Large intestine (tissue), 3 donors: ENCODE data around the gene PSMC6. TPM values are rescaled to one million over a fixed set of nuclear protein-coding genes. Genes with fewer than 3 reads are reported as not detected.
A peak's percentile ranks its signal among the peaks of the same experiment; 100 is the strongest.
"Not testable (repeated sequence)": the region's sequence is repeated elsewhere in the genome, so short reads cannot be mapped to it uniquely, and the experiment has no call there.

Experiments
- DNase-seq, 2 donors: peaks; one replicate each; pipeline versions ENCODE4 v3.0.0 to v3.0.0-alpha.2; 2013
- H3K27ac ChIP-seq: one replicate; pipeline ENCODE4 v1.5.1; 2013; ENCODE audit warnings: low read length
- H3K27me3 ChIP-seq: 2 replicates; pipeline ENCODE4 v1.6.1; 2013; ENCODE audit warnings: low read length; ENCODE audit not compliant: control insufficient read depth, insufficient read depth
- H3K36me3 ChIP-seq: 2 replicates; pipeline ENCODE4 v1.6.1; 2013; ENCODE audit warnings: low read length; ENCODE audit not compliant: control insufficient read depth, insufficient read depth
- H3K4me1 ChIP-seq: one replicate; pipeline ENCODE4 v1.6.1; 2013; ENCODE audit warnings: low read length; ENCODE audit not compliant: control insufficient read depth, insufficient read depth
- H3K4me3 ChIP-seq: one replicate; pipeline ENCODE4 v1.5.1; 2013; ENCODE audit warnings: low read length
- H3K9me3 ChIP-seq: one replicate; pipeline ENCODE4 v1.6.1; 2013; ENCODE audit warnings: mild to moderate bottlenecking, low read depth, low read length, moderate library complexity; ENCODE audit not compliant: control insufficient read depth
- whole genome bisulfite sequencing: methylation state at CpG from one replicate; pipeline ENCODE4 v1.1.5; 2013; ENCODE audit warnings: low lambda C conversion rate; ENCODE audit not compliant: insufficient coverage; 5-methylcytosine and 5-hydroxymethylcytosine counted together
- polyA plus RNA-seq: library from polyadenylated mRNA; unstranded; fragments of 120-200 nt; gene quantifications from one replicate; pipeline ENCODE4 v1.2.1, GENCODE V29; 2013

The PSMC6 gene
- polyA plus RNA-seq, 1 donor, result 127 TPM

DNA sequence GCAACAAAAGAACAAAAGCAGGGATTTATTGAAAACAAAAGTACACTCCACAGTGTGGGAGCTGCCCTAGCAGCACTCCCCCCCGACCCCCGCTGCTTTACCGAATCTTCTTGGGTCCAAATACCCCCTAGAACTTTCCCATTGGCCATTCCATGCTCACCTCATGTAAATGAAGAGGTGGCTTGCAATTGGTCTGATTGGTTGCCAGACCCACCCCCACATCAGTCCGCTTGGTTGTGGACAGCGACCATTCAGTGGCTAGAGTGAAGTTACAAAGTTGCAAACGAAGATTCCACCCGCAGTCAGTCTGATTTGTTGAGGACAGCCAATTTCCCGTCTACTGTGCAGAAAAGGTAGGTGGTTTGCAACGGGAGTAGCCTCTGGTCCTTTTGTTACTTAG, 26.8 kb downstream of the PSMC6 start:
- no peaks in the 10 kb centered on the region for H3K4me1 ChIP-seq
- 100% methylated on average over 1 of the region's 9 CpGs for WGBS
- DNase-seq, result no peak
- no peaks in the 10 kb centered on the region for H3K9me3 ChIP-seq
- H3K27me3 ChIP-seq, result no peaks in the 10 kb centered on the region
- H3K27ac ChIP-seq, result no peak overlapping the region
- peaks cover 14% of the 10 kb centered on the region for H3K36me3 ChIP-seq
- H3K4me3 ChIP-seq, result no peak overlapping the region

DNA sequence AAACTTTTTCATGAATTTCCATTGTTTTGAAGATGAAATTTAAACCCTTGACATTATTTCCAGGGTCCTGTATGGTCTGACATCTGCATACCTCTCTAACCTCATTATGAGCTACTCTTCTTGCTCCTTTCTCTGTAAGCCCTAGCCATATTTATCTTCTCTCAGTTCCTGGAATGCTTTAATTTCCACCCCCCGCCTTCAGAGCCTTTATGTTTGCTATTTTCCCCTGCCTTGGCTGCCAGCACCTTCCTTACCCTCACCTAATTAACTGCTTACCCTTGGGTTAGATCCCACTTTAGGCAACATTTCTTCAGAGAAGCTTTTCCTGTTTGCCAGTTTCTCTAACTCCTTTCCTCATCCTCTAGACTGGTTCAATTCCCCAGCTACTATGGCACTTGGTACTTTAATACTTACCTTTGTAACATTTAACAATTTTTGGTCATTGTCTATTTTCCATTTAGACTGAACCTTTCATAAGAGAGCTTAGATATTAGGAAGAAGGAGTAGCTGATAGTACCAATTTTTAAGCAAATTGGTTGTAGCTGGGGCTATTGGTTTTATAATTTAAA, 29.0 kb downstream of the PSMC6 start:
- Histone ChIP-seq H3K4me3 (no peak overlapping the region), H3K36me3 (peaks cover 11% of the 10 kb centered on the region), H3K27me3 (no peaks in the 10 kb centered on the region), H3K27ac (no peak overlapping the region), H3K4me1 (no peaks in the 10 kb centered on the region), H3K9me3 (no peaks in the 10 kb centered on the region)
- DNase-seq, result no peak
- 86% methylated on average over 1 of the region's 1 CpG for WGBS

DNA sequence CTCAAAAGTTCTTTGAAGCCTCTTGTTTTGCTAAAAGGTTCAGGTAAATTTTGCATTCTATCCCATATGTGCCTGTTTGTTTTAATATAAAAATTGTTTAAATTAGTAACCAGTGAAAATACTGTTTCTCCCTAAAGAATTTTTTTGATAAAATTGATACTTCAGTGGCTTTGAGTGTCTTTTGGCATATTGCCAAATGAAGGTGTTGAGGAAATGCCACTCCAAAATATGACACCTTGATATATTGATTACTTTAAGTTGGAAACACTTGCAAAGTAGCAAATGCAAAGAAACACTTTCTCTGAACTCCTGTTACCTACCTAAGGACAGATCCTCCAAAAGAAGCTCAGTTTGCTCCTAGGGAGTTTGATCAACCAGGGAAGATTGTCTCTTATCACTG, 31.4 kb downstream of the PSMC6 start:
- no peaks in the 10 kb centered on the region for H3K27me3 ChIP-seq
- H3K9me3 ChIP-seq, result no peaks in the 10 kb centered on the region
- no peaks in the 10 kb centered on the region for H3K4me1 ChIP-seq
- DNase-seq, result no peak
- no peak overlapping the region for H3K27ac ChIP-seq
- H3K36me3 ChIP-seq, result peaks cover 6% of the 10 kb centered on the region
- no peak overlapping the region for H3K4me3 ChIP-seq

DNA sequence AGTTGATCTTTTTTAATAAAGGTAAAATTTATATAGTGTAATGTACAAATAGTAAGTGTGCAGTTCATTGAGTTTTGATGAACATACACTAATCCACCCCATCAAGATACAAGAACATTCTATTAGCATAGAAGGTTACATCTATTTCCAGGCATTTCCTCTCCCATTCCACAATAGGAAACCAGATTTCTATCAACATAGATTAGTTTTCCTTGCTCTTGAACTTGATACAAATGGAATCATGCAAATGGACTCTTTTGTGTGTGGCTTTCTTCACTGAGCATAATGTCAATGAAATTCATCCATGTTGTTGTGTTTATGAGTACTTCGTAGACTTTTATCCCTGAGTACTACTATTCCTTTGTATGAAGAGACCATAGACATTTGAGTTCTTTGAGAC, 33.8 kb downstream of the PSMC6 start:
- no peaks in the 10 kb centered on the region for H3K4me1 ChIP-seq
- no peak overlapping the region for H3K27ac ChIP-seq
- H3K36me3 ChIP-seq, result peaks cover 2% of the 10 kb centered on the region
- no peaks in the 10 kb centered on the region for H3K9me3 ChIP-seq
- 100% methylated on average over 1 of the region's 1 CpG for WGBS
- no peaks in the 10 kb centered on the region for H3K27me3 ChIP-seq
- DNase-seq, result no peak
- no peak overlapping the region for H3K4me3 ChIP-seq

DNA sequence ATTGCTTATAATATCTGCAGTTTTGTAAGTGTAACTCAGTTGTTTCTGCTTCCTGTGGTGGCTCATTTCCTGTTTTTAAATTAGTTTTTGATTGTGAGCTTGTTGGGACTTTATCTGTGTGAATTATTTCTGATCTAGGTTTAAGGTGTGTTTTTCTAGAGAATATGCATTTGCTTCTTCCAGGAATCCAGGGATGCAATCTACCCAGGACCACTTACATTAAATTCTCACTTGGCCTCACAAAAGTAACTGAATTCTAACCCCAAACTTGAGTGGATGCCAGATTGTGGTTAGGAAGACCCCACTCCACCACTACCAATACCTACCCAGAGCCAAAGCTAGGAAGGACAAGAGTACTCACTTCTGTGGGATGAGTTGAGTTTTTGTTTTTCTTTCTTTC, 34.9 kb downstream of the PSMC6 start:
- Histone ChIP-seq H3K27me3 (no peaks in the 10 kb centered on the region), H3K36me3 (peaks cover 5% of the 10 kb centered on the region), H3K9me3 (no peaks in the 10 kb centered on the region), H3K4me3 (no peak overlapping the region), H3K27ac (no peak overlapping the region), H3K4me1 (no peaks in the 10 kb centered on the region)
- no peak for DNase-seq

DNA sequence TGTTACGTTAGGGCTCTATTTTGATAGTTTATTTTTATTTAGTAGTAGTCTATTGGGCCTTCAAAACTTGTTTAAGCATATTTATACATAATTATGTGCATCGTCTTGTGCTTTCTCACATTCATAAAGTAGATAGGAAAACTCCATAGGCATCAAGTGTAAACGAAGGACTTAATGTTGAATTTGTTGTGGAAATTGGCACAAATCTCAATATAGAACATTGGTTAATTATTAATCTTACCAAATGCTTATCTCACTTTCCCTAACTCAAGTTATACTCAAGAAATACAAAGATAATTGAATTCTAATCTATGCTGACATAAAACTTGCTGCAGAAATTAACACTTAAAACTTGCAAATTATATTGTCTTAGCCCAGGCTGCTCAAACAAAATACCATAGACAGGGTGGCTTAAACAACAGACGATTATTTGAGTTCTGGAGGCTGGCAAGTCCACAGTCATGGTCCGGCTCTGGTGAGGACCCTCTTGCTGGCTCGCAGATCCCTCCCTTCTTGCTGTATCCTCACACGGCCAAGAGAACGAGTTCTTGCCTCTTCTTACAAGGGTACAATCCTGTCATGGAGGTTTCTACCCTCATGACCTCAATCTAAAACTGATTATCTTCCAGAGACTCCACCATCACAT, 41.8 kb downstream of the PSMC6 start:
- no peak overlapping the region for H3K4me3 ChIP-seq
- no peaks in the 10 kb centered on the region for H3K27me3 ChIP-seq
- peaks cover 21% of the 10 kb centered on the region for H3K36me3 ChIP-seq
- H3K27ac ChIP-seq, result no peak overlapping the region
- WGBS, result no CpG with 5 or more reads among the region's 8 CpGs
- no peak for DNase-seq
- H3K4me1 ChIP-seq, result no peaks in the 10 kb centered on the region
- no peaks in the 10 kb centered on the region for H3K9me3 ChIP-seq

GRCh38 chr14:52755607-52756316, 48.8 kb downstream of the PSMC6 start:
- Histone ChIP-seq H3K4me1 (no peaks in the 10 kb centered on the region), H3K27ac (peak overlapping the region; percentile 21), H3K9me3 (no peaks in the 10 kb centered on the region), H3K27me3 (no peaks in the 10 kb centered on the region), H3K36me3 (peaks cover 11% of the 10 kb centered on the region), H3K4me3 (no peak overlapping the region)
- peak; percentile 15 to 60 for DNase-seq
- WGBS, result no CpG with 5 or more reads among the region's 5 CpGs

DNA sequence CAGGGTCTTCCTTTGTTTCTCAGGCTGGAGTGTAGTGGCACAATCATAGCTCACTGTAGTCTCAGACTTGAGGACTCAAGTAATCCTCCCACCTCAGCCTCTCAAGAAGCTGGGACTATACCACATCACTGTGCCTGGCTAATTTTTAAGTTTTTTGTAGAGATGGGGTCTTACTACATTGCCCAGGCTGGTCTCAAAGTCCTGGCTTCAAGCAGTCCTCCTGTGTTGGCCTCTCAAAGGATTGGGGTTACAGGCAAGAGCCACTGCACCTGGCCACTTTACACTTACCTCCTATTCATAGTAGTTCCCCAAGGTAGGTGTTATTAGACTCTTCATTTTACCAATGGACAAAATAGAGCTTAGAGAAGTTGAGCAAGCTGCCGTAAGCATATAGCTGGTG, 52.1 kb downstream of the PSMC6 start:
- H3K36me3 ChIP-seq, result peaks cover 13% of the 10 kb centered on the region
- no peaks in the 10 kb centered on the region for H3K4me1 ChIP-seq
- no peak for DNase-seq
- no peaks in the 10 kb centered on the region for H3K27me3 ChIP-seq
- no CpG with 5 or more reads among the region's 1 CpG for WGBS
- no peak overlapping the region for H3K4me3 ChIP-seq
- H3K27ac ChIP-seq, result no peak overlapping the region
- H3K9me3 ChIP-seq, result no peaks in the 10 kb centered on the region

DNA sequence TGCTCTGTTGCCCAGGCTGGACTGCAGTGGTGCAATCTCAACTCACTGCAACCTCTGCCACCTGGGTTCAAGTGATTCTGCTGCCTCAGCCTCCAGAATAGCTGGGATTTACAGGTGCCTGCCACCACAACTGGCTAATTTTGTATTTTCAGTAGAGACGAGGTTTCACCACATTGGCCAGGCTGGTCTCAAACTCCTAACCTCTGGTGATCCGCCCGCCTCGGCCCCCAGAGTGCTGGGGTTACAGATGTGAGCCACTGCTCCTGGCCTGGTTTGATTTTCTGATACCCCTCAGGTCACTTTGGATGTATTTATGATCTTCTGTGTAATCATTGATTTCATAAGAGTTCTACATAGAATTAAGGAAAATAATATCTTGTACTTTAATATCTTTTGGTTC, 55.9 kb downstream of the PSMC6 start:
- DNase-seq, H3K27me3 ChIP-seq, H3K9me3 ChIP-seq, H3K4me3 ChIP-seq, H3K4me1 ChIP-seq, H3K27ac ChIP-seq: not testable (repeated sequence)
- H3K36me3 ChIP-seq, result peaks cover 32% of the 10 kb centered on the region
- WGBS, result no CpG with 5 or more reads among the region's 4 CpGs

- 92% methylated on average over 2 of the region's 3 CpGs for whole genome bisulfite sequencing
- DNase-seq, result no peak
- H3K27ac ChIP-seq, result no peak overlapping the region
- H3K4me3 ChIP-seq, result no peak overlapping the region
- no peaks in the 10 kb centered on the region for H3K27me3 ChIP-seq
- no peaks in the 10 kb centered on the region for H3K9me3 ChIP-seq
- peaks cover 40% of the 10 kb centered on the region for H3K36me3 ChIP-seq
- H3K4me1 ChIP-seq, result no peaks in the 10 kb centered on the region
These were observed 60.2 kb downstream of the PSMC6 start for GRCh38 chr14:52767058-52767833.
